Measurements from ENCODE around the gene RNF207.
A peak's percentile ranks its signal among the peaks of the same experiment; 100 is the strongest.

The RNF207 gene

GRCh38 chr1:6174621-6175410 is 31.1 kb upstream of the RNF207 start:
- DNase-seq, result no peak

GRCh38 chr1:6175411-6175828 is 30.5 kb upstream of the RNF207 start:
- DNase-seq, result no peak

- no peak for DNase-seq
Measured at GRCh38 chr1:6176779-6177178, 29.1 kb upstream of the RNF207 start.

GRCh38 chr1:6177681-6178380 is 28.1 kb upstream of the RNF207 start:
- no peak for DNase-seq

GRCh38 chr1:6178751-6179563 is 27.0 kb upstream of the RNF207 start:
- no peak for DNase-seq

- no peak for DNase-seq
Measured at GRCh38 chr1:6179564-6180175, 26.2 kb upstream of the RNF207 start.

- no peak for DNase-seq
Measured at GRCh38 chr1:6180268-6180706, 25.6 kb upstream of the RNF207 start, which contains the start of gene CHD5. TSS of gene CHD5 (minus strand) at chr1:6180321. CDS start at chr1:6180023, 298 bp downstream.

- DNase-seq, result no peak
Measured at GRCh38 chr1:6180707-6181311, 25.1 kb upstream of the RNF207 start.

GRCh38 chr1:6181347-6181770 is 24.6 kb upstream of the RNF207 start:
- DNase-seq, result no peak

GRCh38 chr1:6183520-6183989 is 22.4 kb upstream of the RNF207 start:
- DNase-seq, result no peak

- no peak for DNase-seq
Measured at GRCh38 chr1:6184083-6184783, 21.7 kb upstream of the RNF207 start.

- DNase-seq, result no peak
Measured at GRCh38 chr1:6185151-6185550, 20.8 kb upstream of the RNF207 start.

GRCh38 chr1:6185635-6186382 is 20.1 kb upstream of the RNF207 start:
- no peak for DNase-seq

GRCh38 chr1:6188466-6188865 is 17.5 kb upstream of the RNF207 start:
- no peak for DNase-seq

- DNase-seq, result no peak
Measured at GRCh38 chr1:6191968-6192367, 14.0 kb upstream of the RNF207 start.

- no peak for DNase-seq
Measured at GRCh38 chr1:6197746-6198427, 8.0 kb upstream of the RNF207 start.

GRCh38 chr1:6198646-6199297 is 7.1 kb upstream of the RNF207 start:
- DNase-seq, result no peak

- peak; percentile 95 for DNase-seq
Measured at GRCh38 chr1:6199298-6200187, 6.4 kb upstream of the RNF207 start, which contains the start of gene RPL22. TSS of gene RPL22 (minus strand) at chr1:6199595. CDS start at chr1:6199573, 22 bp downstream.
